NOMO-1 (cell line): ENCODE data around the gene PADI6.

Experiments
- DNase-seq, 2 experiments: peaks; one replicate each; lab custom pipeline; 2025; ENCODE audit not compliant: unreplicated experiment in 2 of 2; lab: John Stamatoyannopoulos, UW

PADI6 gene

DNA sequence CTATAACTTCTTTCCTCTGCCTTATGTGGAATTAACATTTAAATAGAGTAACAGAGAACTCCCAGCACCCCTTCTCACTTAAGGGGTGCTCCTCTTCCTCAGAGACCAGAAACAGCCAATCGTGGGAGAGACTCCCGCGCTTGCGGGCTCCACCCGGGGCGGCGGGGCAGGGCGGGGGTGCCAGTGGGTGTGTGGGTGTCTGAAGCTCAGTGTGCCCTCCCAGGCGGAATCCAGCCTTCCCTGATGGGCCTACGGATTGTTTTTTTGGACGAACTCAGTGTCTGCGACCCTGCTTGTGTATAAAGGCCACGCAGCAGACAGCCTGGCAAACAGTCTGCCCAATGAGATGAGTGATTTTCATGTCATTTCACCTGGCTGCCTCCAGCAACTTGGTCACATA is 61.3 kb downstream of the PADI6 start:
- no peak for DNase-seq

DNA sequence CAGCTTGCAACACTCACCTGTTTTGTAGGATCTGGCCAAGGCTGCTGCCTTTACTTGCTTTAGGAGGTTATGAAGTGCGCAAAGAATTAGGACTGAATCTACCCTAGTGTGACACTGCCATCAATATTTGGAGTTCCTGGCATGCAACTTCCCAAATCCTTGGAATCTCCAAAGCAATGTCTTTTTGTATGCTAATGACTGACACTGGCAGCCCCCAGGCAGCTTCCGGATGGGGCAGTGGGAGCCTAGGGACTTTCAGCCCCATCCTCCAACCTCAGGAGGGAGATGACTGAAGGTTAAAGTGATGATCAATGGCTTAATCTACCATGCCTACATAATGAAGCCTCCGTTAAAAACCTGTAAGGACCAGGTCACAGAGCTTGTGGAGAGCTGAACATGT is 62.0 kb downstream of the PADI6 start:
- DNase-seq = no peak

DNA sequence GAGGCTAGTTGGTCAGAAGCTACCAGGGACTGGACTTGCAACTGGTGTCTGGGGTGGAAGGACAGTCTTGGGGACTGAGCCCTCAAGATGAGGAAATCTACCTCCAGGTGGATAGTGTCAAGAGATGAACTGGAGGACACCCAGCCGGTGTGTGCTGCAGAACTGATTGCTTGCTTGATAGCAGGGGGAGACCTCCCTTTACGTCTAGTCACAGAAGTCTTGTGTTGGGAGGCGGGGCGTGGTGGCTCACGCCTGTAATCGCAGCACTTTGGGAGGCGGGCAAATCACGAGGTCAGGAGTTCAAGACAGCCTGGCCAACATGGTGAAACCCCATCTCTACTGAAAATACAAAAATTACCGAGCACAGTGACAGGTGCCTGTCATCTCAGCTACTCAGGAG is 62.6 kb downstream of the PADI6 start:
- DNase-seq = no peak

DNA sequence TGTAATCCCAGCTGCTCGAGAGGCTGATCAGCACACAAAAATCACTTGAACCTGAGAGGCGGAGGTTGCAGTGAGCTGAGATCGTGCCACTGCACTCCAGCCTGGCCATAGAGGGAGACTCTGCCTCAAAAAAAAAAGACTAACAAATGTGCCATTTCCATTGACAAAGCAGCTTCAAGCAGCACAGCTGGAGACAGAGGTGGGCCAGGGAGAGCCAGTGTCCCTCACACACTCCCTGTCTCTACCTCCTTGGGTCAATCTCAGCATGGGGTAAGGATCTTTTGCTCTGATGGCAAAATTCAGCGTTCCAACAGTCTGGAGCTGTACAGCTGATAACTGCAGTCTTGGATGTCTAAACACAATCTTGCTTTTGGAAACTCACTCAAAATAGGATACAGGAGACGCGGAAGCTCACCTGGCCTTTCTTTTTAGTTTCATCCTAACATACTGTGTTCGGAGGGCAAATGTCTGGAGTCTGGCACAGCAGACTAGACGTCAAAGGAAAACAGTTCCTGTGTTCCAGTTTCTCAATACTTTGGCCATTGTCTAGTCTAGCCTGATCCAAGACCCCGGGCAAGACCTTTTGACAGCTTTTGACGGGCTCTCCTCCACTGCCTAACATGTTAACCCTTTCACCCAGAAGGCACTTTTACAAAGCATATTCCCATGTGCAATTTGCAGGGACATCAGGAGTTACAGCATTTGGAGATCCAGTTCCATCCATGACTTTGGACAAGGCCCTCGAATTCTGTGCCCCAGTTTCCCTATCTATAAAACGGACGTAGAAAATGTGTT is 64.6 kb downstream of the PADI6 start:
- DNase-seq = no peak

DNA sequence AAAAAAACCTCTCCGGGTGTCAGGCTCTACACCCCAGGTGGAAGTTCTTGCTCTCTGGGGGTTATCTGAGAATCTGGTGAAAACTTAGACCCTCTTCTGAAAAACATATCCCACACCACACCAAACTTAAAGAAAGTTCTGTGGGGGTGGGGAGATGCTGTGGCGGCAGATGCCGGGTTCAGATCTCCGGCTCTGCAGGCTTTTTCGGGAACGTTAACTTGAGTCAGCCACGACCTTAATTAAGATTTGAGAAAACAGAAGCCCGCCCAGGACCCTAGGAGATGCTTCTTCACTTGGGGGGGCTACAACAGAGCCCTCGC is 65.2 kb downstream of the PADI6 start:
- no peak for DNase-seq

DNA sequence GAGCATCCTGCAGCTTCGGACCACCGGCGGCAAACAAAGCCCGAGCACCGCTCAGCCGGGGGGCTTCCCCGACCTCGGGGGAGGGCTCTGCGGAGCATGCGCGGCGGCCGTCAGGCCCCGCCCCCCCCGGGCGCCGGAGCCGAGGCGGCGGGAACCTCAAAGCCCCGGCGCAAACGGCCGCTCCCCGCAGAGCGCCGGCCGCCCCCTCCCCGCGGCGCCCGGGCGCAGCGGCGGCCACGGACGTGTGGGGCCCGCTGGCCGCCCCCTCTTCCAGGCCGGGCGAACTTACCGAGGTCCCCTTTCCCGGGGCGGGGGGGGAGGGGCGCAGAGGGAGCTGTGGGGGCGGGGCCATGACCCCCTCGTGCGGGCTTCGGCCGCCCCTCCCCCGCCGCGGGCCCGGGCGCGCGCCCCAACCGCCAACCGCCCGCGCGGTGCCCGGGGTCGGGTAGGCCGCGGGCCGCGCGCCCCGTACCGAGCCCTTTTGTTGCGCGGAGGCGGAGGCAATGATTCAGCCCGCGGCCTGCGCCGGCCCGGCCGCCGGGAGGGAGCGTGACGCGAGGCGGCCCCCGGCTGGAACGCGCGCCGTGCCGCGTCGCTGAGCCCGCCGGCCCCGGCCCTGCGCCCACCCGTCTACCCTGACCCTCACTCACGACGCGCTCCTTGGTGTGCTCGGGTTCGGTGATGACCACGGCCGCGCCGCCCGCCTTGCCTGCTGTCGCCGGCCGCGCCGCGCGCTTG is 65.8 kb downstream of the PADI6 start:
- DNase-seq = peak in 1 of 2 experiments; percentile 42

DNA sequence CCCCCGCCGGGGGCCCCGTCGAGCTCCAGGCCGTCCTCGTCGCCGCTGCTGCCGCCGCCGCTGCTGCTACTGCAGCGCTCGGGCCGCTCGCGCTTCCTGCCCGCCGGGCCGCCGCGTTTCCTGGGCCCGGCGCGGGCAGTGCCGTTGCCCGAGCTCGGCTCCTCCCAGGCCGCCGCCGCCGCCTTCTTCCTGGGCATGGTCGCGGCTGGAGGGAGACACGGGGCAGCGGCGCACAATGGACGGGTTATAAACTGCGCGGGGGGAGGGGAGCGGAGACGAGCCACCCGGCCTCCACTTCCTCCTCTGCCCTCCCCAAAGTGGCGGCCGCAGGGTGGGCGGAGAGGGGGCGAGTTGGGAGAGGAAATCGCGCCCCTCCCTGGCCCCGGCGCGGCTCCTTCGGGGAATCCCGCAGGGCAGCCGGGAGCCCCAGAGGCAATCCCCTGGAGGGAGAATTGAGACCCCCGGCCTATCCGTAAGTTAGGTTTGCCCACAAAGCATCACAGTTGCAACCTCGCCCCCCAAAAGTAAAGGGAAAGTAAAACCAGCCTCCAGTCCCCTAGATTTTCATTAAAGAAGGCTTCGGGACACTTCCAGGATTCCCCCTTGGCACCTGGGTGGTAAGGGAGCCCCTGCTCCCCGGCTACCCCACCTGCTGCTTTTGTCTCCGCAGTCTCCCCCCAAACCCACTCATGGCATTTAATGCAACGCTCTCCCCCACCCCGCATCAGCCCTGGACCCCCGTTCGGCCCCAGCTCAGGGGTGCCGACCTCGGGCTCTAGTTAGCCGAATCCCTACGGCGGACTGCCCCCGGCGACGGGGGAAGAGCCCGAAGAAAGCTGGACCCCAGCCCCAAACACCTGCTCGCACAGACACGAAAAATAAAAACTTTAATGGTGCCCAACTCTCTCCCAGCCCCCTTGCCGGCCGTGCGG is 66.6 kb downstream of the PADI6 start:
- peak; percentile 53 to 59 for DNase-seq

DNA sequence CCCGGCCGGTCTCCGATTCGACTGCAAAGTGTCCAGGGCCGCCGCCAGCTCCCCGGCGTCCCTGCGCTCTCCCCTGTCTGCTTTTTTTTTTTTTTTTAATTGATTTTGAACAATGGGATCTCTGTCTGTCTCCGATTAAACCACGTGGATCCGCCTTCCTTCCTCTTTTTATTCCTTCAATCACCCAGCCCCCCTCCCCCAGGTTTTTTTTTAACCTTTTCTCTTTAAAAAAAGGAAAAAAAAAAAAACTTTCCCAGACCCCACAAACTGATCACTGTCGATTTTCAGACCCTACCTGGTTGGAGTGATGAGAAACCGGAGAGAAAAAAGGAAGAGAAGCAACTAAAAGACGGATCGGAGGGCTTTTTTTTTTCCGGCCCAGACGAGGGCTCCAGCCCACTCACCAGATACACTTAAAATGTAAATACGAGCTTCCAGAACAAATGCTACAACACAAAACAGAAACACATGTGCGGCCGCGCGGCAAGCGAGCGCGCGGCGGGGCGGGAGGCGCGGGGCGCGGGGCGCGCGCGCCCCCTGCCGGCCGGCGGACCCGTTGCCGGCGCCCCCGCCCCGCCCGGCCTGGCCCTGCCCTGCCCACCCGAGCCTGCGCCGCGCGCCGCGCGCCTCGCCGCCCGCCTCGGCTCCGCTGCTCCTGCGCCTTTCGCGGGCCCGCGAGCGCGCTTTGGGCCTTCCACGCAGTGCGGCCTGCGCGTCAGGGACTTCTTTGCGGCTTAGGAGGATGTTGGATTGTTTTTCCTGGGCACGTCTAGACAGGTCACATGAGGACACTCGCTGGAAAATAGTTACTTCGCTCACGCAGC is 67.5 kb downstream of the PADI6 start, which contains the start of gene RCC2:
RCC2 (minus strand) TSS at position 428 of the 824 bp plus-strand sequence. CDS start 1,163 bp downstream, outside the sequence.
- peak; percentile 71 to 86 for DNase-seq

DNA sequence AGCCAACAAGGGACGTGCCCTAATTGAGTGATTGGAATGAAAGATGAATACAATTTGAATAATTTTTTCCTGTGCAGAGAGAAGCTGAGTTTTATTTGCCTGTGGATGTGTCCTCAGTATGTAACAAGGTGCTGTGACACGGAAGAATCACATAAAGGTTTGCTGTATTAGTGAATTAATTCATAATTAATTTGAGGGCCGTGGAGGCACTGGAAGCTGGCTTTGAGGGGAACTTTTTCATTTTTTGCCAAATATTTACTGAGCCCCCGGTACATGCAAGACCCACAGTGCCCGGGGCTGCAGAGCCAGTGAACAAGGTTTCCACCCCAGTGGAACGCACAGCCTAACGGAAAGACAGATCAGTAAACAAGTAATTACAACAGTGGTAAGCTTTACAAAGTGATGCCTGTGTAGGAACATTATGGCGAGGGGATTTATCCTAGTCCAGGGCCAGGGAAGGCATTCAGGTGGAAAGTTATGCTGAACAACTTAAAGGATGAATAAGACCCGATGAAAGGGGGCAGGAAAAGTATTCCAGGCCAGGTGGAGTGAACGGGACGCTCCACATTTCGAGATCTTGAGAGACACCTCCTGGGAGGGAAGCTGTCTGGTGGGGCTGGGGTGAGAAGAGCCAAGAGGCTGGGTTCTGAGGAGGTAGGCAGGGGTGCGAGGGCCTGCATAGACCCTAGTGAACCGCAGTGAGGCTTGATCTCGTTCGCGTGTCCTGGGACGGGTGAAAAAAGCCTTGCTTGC is 68.3 kb downstream of the PADI6 start:
- DNase-seq = no peak

DNA sequence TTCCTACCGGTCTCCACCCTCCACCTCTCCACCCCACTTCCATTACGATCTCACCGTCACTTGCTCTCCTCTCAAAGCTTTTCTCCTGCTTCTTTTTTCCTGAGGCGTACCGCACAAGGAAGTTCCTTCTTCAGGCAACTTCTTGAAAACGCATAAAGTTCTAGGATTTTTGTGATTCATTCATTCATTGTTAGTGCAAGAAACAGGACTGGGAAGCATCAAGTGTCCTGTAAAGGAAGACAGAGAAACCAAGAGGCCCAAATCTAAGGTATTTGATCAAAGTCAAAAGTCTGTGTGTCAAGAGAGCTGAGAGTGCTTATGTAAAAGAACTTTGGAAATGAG is 68.8 kb downstream of the PADI6 start:
- no peak for DNase-seq

DNA sequence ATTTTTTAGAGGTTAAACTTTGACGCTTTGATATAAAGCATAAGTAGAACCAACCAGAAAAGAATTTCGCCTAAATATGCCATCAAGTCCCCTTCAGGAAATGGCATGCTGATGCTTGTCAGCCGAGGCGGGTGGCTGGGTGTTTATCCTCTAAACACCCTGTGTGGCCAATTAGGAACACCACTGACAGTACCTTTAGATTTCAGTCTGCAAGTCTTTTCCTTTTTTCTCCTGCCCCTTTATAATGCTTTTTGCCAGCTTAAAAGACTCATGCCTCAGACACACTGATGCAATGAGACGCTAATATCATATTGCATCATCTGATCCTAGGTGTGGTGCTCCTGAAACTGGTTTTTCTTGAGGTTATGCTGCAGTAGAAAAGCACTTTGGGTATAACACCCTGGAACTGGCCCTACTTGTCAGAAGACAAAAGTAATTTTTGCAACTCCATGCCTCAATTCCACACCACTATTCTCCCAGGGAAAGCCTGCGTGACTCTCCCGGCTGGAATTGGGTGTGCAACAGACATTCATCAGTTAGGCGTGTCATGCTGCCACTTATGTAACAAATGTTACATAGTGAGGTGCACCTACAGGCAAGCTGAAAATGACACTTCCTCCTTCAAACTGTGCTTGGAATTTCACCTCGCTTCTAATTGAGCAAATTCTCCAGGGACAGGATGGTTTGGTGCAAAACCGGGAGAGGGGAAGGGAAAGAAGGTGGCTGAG is 69.4 kb downstream of the PADI6 start:
- peak in 1 of 2 experiments; percentile 54 for DNase-seq

DNA sequence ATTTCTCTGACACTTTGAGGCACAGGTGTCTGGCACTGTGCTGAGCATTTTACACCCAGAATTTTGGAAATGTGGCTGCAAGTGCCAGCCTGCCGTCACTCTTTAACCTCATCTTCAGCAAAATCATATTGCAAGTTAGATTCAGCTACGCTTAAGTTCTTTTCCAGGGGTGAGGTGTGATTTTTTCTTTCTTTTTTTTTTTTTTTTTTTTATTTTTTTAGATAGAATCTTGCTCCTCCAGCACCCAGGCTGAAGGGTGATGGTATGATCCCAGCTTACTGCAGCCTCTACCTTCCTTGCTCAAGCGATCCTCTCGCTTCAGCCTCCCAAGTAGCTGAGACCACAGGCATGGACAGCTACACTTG is 70.0 kb downstream of the PADI6 start:
- no peak for DNase-seq

DNA sequence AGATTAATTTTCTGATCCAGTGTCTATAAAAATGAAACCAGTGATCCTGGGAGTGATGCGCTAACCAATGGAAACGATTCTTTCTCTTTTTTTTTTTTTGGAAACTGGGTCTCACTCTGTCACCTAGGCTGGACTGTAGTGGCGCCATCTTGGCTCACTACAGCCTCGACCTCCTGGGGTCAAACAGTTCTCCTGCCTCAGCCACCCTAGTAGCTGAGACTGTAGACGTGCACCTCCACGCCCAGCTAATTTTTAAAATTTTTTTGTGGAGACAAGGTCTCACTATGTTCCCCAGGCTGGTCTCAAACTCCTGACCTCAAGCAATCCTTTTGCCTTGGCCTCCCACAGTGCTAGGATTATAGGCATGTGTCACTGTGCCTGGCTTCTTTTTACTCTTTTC is 70.8 kb downstream of the PADI6 start:
- no peak for DNase-seq

DNA sequence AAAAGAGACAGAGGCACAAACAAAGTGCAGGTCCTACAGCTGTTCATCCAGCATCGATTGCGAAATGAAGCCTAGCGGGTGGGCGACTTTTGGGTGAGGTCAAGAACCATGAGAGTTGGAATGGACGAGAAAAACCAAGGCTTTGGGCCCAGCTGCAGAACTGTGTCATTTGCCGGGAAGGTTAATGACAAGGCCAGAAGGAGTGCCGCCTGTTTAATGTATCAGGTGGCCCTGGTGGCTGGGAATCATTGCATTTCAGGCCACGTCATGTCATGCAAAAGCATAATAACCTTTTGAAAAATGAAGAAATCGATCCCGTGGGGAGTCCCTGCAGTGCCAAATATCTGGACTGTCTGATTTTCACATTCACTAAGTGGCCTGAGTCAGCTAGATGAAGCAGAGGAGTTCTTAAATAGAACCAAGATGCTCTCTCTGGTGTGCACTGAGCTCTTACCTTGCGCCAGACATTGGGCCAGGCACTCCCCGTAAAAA is 75.6 kb downstream of the PADI6 start:
- no peak for DNase-seq
